Heart right ventricle (tissue), 16 donors: ENCODE measurements around the gene CNDP2. TPM values are rescaled to one million over a fixed set of nuclear protein-coding genes. Genes with fewer than 3 reads are reported as not detected.

Source experiments
- ATAC-seq, 8 donors: fragments of 200-7000 bp; cut with Tn5 transposase; one replicate each; pipeline ENCODE4 v1.9.1; 2020; ENCODE audit warnings: mild to moderate bottlenecking in 8 of 8, moderate library complexity in 8 of 8, moderate number of reproducible peaks in 1 of 8
- DNase-seq, 2 donors: peaks; one replicate each; pipeline ENCODE4 v3.0.0-alpha.2; 2020
- H3K27ac ChIP-seq, 10 donors: fragments of 200-600 bp; sonication (generic) in 2 of 10; one replicate each; pipeline versions ENCODE4 v1.5.0 to v1.8.0; 2020 to 2022; ENCODE audit warnings: mild to moderate bottlenecking in 3 of 10
- H3K27me3 ChIP-seq, 7 donors: fragments of 200-600 bp; one replicate each; pipeline ENCODE4 v1.8.0; 2021 to 2022; ENCODE audit warnings: mild to moderate bottlenecking in 2 of 7
- H3K36me3 ChIP-seq, 9 donors: fragments of 200-600 bp; sonication (generic) in 1 of 9; one replicate each; pipeline versions ENCODE4 v1.5.0 to v1.8.0; 2020 to 2022; ENCODE audit warnings: mild to moderate bottlenecking in 2 of 9
- H3K4me1 ChIP-seq, 9 donors: fragments of 200-600 bp; sonication (generic) in 1 of 9; one replicate each; pipeline versions ENCODE4 v1.5.0 to v1.8.0; 2020 to 2022; ENCODE audit warnings: mild to moderate bottlenecking in 4 of 9
- H3K4me3 ChIP-seq, 10 donors: fragments of 200-600 bp; sonication (generic) in 2 of 10; one replicate each; pipeline versions ENCODE4 v1.5.0 to v1.8.0; 2020 to 2022; ENCODE audit warnings: mild to moderate bottlenecking in 7 of 10, moderate library complexity in 2 of 10
- H3K9me3 ChIP-seq, 11 donors: fragments of 200-600 bp in 10 of 11; sonication (generic) in 2 of 11; one replicate each; pipeline versions ENCODE4 v1.5.0 to v1.8.0; 2013 to 2022; ENCODE audit warnings: mild to moderate bottlenecking in 2 of 11, control low read depth in 1 of 11, moderate library complexity in 1 of 11
- WGBS, 2 donors: extraction: QIAGEN DNeasy Blood & Tissue Kit; methylation state at CpG; one replicate each; pipeline ENCODE4 v1.1.7; 2013; ENCODE audit warnings: inconsistent platforms in 1 of 2; 5-methylcytosine and 5-hydroxymethylcytosine counted together
- intact Hi-C, 10 donors: fragments of 100-400 bp; cut with DNase I; formaldehyde crosslinking; loops; one replicate each; pipeline versions ENCODE4 v1.11.1 to v1.14.2; 2022
- polyA plus RNA-seq, 2 donors: library from polyadenylated mRNA; stranded (reverse); fragments of 200-250 nt; gene quantifications; one replicate each; pipeline ENCODE4 v1.2.3, GENCODE V29; 2013
- total RNA-seq, 10 donors: library from RNA; stranded (reverse); fragmentation: NEBNext Ultra II Directional in 3 of 10; extraction: Animal tissue kit (Norgen Biotek cat#: 25700) in 3 of 10; gene quantifications; one replicate each; pipeline versions ENCODE4 v1.2.1 to v1.2.4, GENCODE V29; 2021 to 2023
- TF ChIP-seq, protein P1 (sequence below), 9 donors: fragments of 200-600 bp; sonication (generic) in 2 of 9; IDR thresholded peaks; one replicate each; pipeline versions ENCODE4 v1.5.0 to v1.8.0; 2021 to 2022; ENCODE audit warnings: antibody characterized with exemption in 9 of 9, mild to moderate bottlenecking in 5 of 9, moderate library complexity in 1 of 9
- donor health status: Arrhythmogenic right ventricular cardiomyopathy.
- donor health status: ischemic (EF 13 %, LVEDD 7.1; RV severe dilation, severe dysfunction).
- donor health status: healthy with polysubstance abuse.
- donor health status: DM: no; HTN: yes; CAD: no.
- donor health status: DM: no; HTN: no; CAD: no.
- donor health status: ischemic (EF 25% LVEDD 6.9; RV normal size, moderate dysfunction).
- donor health status: ischemic (EF 25% LVEDD 5.7; RV mildly dilated, moderate dysfunction).
- donor health status: healthy.
- donor health status: DM: yes; HTN: yes; CAD: no.
- donor health status: Ischemic cardiomyopathy.
- donor health status: ischemic (EF 35%, LVEDD 5.7; RV mildly dilated, moderate dysfunction).
- donor health status: nonischemic (EF 11% LVEDD 7.7; RV severe dilation, severe dysfunction).
- donor health status: DM: yes; HTN: yes; CAD: no.
- donor health status: PGD.
- donor health status: ischemic (EF 29% LVEDD 5.4; RV normal size, mild dysfunction).
- donor health status: nonischemic (EF 23%, LVEDD 6.1; RV moderate dilation, normal function).

The CNDP2 gene
- total and polyA plus RNA-seq, 12 donors = 48.9 to 117 (median 73.2) TPM

GRCh38 chr18:74513149-74513882, 17.2 kb downstream of the CNDP2 start:
- TF ChIP-seq, protein P1, sequence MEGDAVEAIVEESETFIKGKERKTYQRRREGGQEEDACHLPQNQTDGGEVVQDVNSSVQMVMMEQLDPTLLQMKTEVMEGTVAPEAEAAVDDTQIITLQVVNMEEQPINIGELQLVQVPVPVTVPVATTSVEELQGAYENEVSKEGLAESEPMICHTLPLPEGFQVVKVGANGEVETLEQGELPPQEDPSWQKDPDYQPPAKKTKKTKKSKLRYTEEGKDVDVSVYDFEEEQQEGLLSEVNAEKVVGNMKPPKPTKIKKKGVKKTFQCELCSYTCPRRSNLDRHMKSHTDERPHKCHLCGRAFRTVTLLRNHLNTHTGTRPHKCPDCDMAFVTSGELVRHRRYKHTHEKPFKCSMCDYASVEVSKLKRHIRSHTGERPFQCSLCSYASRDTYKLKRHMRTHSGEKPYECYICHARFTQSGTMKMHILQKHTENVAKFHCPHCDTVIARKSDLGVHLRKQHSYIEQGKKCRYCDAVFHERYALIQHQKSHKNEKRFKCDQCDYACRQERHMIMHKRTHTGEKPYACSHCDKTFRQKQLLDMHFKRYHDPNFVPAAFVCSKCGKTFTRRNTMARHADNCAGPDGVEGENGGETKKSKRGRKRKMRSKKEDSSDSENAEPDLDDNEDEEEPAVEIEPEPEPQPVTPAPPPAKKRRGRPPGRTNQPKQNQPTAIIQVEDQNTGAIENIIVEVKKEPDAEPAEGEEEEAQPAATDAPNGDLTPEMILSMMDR (IDR thresholded peaks at IDR 0.05) = no peak
- Histone ChIP-seq H3K36me3 (peaks cover 0 to 100% (median 61%) of the 10 kb centered on the region in 9 donors), H3K27me3 (no peaks in the 10 kb centered on the region), H3K9me3 (no peaks in the 10 kb centered on the region), H3K4me1 (peaks cover 0 to 3% (median 0%) of the 10 kb centered on the region in 9 donors), H3K27ac (no peak overlapping the region), H3K4me3 (no peak overlapping the region)
- 93 to 95% methylated on average over 27 of the region's 27 CpGs for WGBS, 2 donors
- intact Hi-C loops = no loop called here
- ATAC-seq (no peak), DNase-seq (no peak)

- Histone ChIP-seq H3K4me1 (peaks cover 0 to 3% (median 0%) of the 10 kb centered on the region in 9 donors), H3K9me3 (no peaks in the 10 kb centered on the region), H3K36me3 (peaks cover 2 to 100% (median 61%) of the 10 kb centered on the region in 9 donors), H3K4me3 (no peak overlapping the region), H3K27ac (no peak overlapping the region), H3K27me3 (no peaks in the 10 kb centered on the region)
- DNase-seq (no peak), ATAC-seq (no peak)
- intact Hi-C loops = no loop called here
- 92% methylated on average over 8 of the region's 8 CpGs for WGBS, 2 donors
- TF ChIP-seq, protein P1 (IDR thresholded peaks at IDR 0.05) = no peak
These were observed 17.7 kb downstream of the CNDP2 start for GRCh38 chr18:74513883-74514205.

DNA sequence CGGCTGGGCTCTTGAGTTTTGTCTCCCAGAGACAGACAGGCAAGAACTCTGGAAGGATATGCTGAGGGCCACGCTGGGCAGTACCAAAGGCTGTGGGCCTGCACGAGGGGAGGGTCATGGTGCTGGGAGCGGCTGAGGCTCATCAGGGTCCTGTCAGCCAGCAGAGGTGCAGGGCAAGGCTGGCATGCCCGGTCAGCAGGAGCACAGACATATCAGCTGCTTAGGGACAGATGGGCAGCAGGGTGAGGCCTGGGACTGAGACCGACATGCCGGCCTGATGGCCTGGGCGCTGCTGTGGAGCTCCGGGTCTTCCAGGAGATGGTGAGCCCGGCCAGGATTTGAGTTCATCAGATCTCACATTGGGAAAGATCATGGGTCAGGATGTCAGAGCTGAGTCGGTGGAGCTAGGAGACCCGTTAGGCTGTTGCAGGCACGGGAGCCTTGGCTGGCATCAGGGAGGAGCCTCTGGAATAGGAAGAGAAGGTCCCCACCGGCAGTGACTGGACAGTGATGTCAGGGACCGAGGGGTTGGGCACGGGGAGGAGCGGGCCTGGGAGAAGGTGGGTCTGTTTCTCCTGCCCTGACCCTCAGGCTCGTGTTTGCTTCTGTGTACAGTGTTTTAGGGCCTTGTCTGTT, 18.8 kb downstream of the CNDP2 start:
- H3K27ac ChIP-seq = no peak overlapping the region
- intact Hi-C loops = no loop called here
- H3K9me3 ChIP-seq = no peaks in the 10 kb centered on the region
- no peaks in the 10 kb centered on the region for H3K27me3 ChIP-seq
- WGBS, 2 donors = 92% methylated on average over 18 of the region's 18 CpGs
- TF ChIP-seq, protein P1 (IDR thresholded peaks at IDR 0.05) = no peak
- ATAC-seq = no peak
- H3K4me1 ChIP-seq = peaks cover 0 to 3% (median 0%) of the 10 kb centered on the region in 9 donors
- no peak overlapping the region for H3K4me3 ChIP-seq
- no peak for DNase-seq
- peaks cover 0 to 100% (median 66%) of the 10 kb centered on the region in 9 donors for H3K36me3 ChIP-seq

- no peaks in the 10 kb centered on the region for H3K9me3 ChIP-seq
- TF ChIP-seq, protein P1 (IDR thresholded peaks at IDR 0.05) = no peak
- intact Hi-C loops = no loop called here
- no peak for DNase-seq
- 90 to 95% methylated on average over 13 of the region's 13 CpGs for WGBS, 2 donors
- H3K36me3 ChIP-seq = peaks cover 0 to 100% (median 64%) of the 10 kb centered on the region in 9 donors
- no peak for ATAC-seq
- H3K27ac ChIP-seq = no peak overlapping the region
- H3K4me1 ChIP-seq = peaks cover 0 to 3% (median 0%) of the 10 kb centered on the region in 9 donors
- no peaks in the 10 kb centered on the region for H3K27me3 ChIP-seq
- no peak overlapping the region for H3K4me3 ChIP-seq
These were observed 19.6 kb downstream of the CNDP2 start for GRCh38 chr18:74515620-74516231.
